GM23338 (cell line): ENCODE measurements around the gene CPSF3. TPM values are rescaled to one million over a fixed set of nuclear protein-coding genes. Genes with fewer than 3 reads are reported as not detected.

ENCODE experiments used
- ATAC-seq: fragments of 200-7000 bp; cut with Tn5 transposase; 3 replicates; pipeline ENCODE4 v1.9.1; 2020
- DNase-seq: peaks from one replicate; pipeline ENCODE4 v3.0.0-alpha.2; 2015; ENCODE audit warnings: low spot score
- H2AFZ ChIP-seq: fragments of 200-600 bp; sonication (generic); 2 replicates; pipeline ENCODE4 v1.8.0; 2016; ENCODE audit warnings: antibody characterized with exemption, mild to moderate bottlenecking, moderate library complexity
- H3F3A ChIP-seq: fragments of 200-600 bp; sonication (generic); replicated peaks from 2 replicates; pipeline ENCODE4 v1.8.0; 2017; ENCODE audit warnings: antibody characterized with exemption, mixed run types, low read depth
- H3K27ac ChIP-seq: fragments of 200-600 bp; sonication (generic); 2 replicates; pipeline ENCODE4 v1.6.1; 2016; ENCODE audit warnings: low read depth
- H3K27me3 ChIP-seq: fragments of 200-600 bp; sonication (generic); 2 replicates; pipeline ENCODE4 v1.8.0; 2016; ENCODE audit warnings: mild to moderate bottlenecking, mixed run types, moderate library complexity; ENCODE audit not compliant: insufficient read depth
- H3K36me3 ChIP-seq: fragments of 200-600 bp; sonication (generic); 2 replicates; pipeline ENCODE4 v1.8.0; 2016; ENCODE audit warnings: mild to moderate bottlenecking; ENCODE audit not compliant: insufficient read depth
- H3K4me1 ChIP-seq: fragments of 200-600 bp; sonication (generic); 2 replicates; pipeline ENCODE4 v1.8.0; 2016; ENCODE audit warnings: mild to moderate bottlenecking, moderate library complexity; ENCODE audit not compliant: insufficient read depth
- H3K4me2 ChIP-seq: fragments of 200-600 bp; sonication (generic); 2 replicates; pipeline ENCODE4 v1.7.1; 2017; ENCODE audit warnings: mixed run types
- H3K4me3 ChIP-seq: fragments of 200-600 bp; sonication (generic); 2 replicates; pipeline ENCODE4 v1.6.1; 2016; ENCODE audit warnings: mixed run types
- H3K79me2 ChIP-seq: fragments of 200-600 bp; sonication (generic); replicated peaks from 2 replicates; pipeline ENCODE4 v1.8.0; 2017; ENCODE audit warnings: mild to moderate bottlenecking; ENCODE audit not compliant: insufficient read depth
- H3K9me2 ChIP-seq: fragments of 200-600 bp; sonication (generic); 2 replicates; pipeline ENCODE4 v1.8.0; 2017; ENCODE audit not compliant: insufficient read depth
- H4K20me1 ChIP-seq: fragments of 200-600 bp; sonication (generic); replicated peaks from 2 replicates; pipeline ENCODE4 v1.8.0; 2017; ENCODE audit warnings: mild to moderate bottlenecking; ENCODE audit not compliant: insufficient read depth
- H3K27ac Mint-ChIP-seq: 2 replicates; pipeline ENCODE4 v1.8.0; 2020; ENCODE audit warnings: inconsistent platforms, mild to moderate bottlenecking, moderate library complexity, mixed read lengths
- H3K27me3 Mint-ChIP-seq: 3 replicates; pipeline ENCODE4 v1.8.0; 2022; ENCODE audit warnings: low read depth, mild to moderate bottlenecking, moderate library complexity, mixed read lengths, inconsistent platforms; ENCODE audit not compliant: insufficient read depth, poor library complexity
- H3K36me3 Mint-ChIP-seq: 3 replicates; pipeline ENCODE4 v1.8.0; 2021; ENCODE audit warnings: low read depth, mild to moderate bottlenecking, inconsistent platforms, moderate library complexity, mixed read lengths
- H3K4me1 Mint-ChIP-seq: 3 replicates; pipeline ENCODE4 v1.8.0; 2020; ENCODE audit warnings: mild to moderate bottlenecking, inconsistent platforms, mixed read lengths
- H3K4me3 Mint-ChIP-seq: 3 replicates; pipeline ENCODE4 v1.8.0; 2021; ENCODE audit warnings: moderate library complexity, mild to moderate bottlenecking, inconsistent platforms, mixed read lengths
- H3K9me3 Mint-ChIP-seq: 3 replicates; pipeline ENCODE4 v1.8.0; 2020; ENCODE audit warnings: moderate library complexity, mild to moderate bottlenecking, inconsistent platforms, mixed read lengths
- CREB1 ChIP-seq: fragments of 250-450 bp; sonication (Bioruptor Pico); IDR thresholded peaks from 2 replicates; pipeline ENCODE4 v1.5.0; 2020; ENCODE audit warnings: low read depth, mild to moderate bottlenecking, moderate library complexity
- EZH2 ChIP-seq: fragments of 200-600 bp; sonication (generic); IDR thresholded peaks from one replicate; pipeline ENCODE4 v1.8.0; 2017; ENCODE audit warnings: antibody characterized with exemption, mild to moderate bottlenecking, low read depth; ENCODE audit not compliant: unreplicated experiment
- EZH2phosphoT487 ChIP-seq: fragments of 200-600 bp; sonication (generic); IDR thresholded peaks from one replicate; pipeline ENCODE4 v1.8.1; 2018; ENCODE audit warnings: antibody characterized with exemption; ENCODE audit not compliant: unreplicated experiment
- JUNB ChIP-seq: IDR thresholded peaks from one replicate; pipeline ENCODE4 v1.6.1; 2016; ENCODE audit warnings: antibody characterized with exemption; ENCODE audit not compliant: unreplicated experiment
- NANOG ChIP-seq: IDR thresholded peaks from 2 replicates; pipeline ENCODE4 v1.6.1; 2016; ENCODE audit warnings: antibody characterized with exemption, borderline replicate concordance
- POLR2AphosphoS5 ChIP-seq: IDR thresholded peaks from 2 replicates; pipeline ENCODE4 v1.6.1; 2016; ENCODE audit warnings: antibody characterized with exemption, low read depth
- STAT1 ChIP-seq: IDR thresholded peaks from one replicate; pipeline ENCODE4 v1.6.1; 2016; ENCODE audit warnings: antibody characterized with exemption; ENCODE audit not compliant: unreplicated experiment
- ZNF114 ChIP-seq: fragments of 250-450 bp; sonication (Bioruptor Pico); IDR thresholded peaks from 2 replicates; pipeline ENCODE4 v1.5.0; 2020; ENCODE audit warnings: mild to moderate bottlenecking, moderate library complexity
- ZNF331 ChIP-seq: fragments of 250-450 bp; sonication (Bioruptor Pico); IDR thresholded peaks from 2 replicates; pipeline ENCODE4 v1.5.0; 2020; ENCODE audit warnings: low read depth, mild to moderate bottlenecking, moderate library complexity
- ZNF462 ChIP-seq: fragments of 250-450 bp; sonication (Bioruptor Pico); IDR thresholded peaks from 2 replicates; pipeline ENCODE4 v1.5.0; 2020; ENCODE audit warnings: mild to moderate bottlenecking, moderate library complexity
- polyA plus RNA-seq: library from polyadenylated mRNA; unstranded; fragments of >200 nt; fragmentation: Nextera tagmentation; extraction: Ambion mirVana; gene quantifications from 2 replicates; pipeline ENCODE4 v1.2.1, GENCODE V29; 2016
- total RNA-seq: library from RNA; depleted of rRNA; stranded (reverse); fragments of >200 nt; shearing (Covaris generic); gene quantifications from 2 replicates; pipeline ENCODE4 v1.2.3, GENCODE V29; 2014
- TF ChIP-seq, protein P1 (sequence below), 2 experiments: fragments of 200-600 bp in 1 of 2; sonication (generic) in 1 of 2; conservative IDR thresholded peaks; 2 replicates each; pipeline versions ENCODE4 v1.5.1 to v1.6.1; 2016 to 2017; ENCODE audit warnings: antibody characterized with exemption in 2 of 2, low read depth in 2 of 2, mild to moderate bottlenecking in 2 of 2, moderate library complexity in 1 of 2
- TF ChIP-seq, protein P2 (sequence below): IDR thresholded peaks from 2 replicates; pipeline ENCODE4 v1.6.1; 2016; ENCODE audit warnings: antibody characterized with exemption
- TF ChIP-seq, protein P3 (sequence below): IDR thresholded peaks from one replicate; pipeline ENCODE4 v1.6.1; 2018; ENCODE audit warnings: antibody characterized with exemption; ENCODE audit not compliant: unreplicated experiment

The CPSF3 gene
- total and polyA plus RNA-seq, 2 experiments from 2014 or later, result 77.1 to 105 TPM

GRCh38 chr2:9439536-9439935 is 16.1 kb downstream of the CPSF3 start:
- ATAC-seq (no peak), DNase-seq (no peak)
- H3K36me3 ChIP-seq, result peaks cover 60% of the 10 kb centered on the region
- Mint-ChIP-seq H3K27me3 (no peaks in the 10 kb centered on the region), H3K4me1 (no peaks in the 10 kb centered on the region), H3K27ac (no peak overlapping the region), H3K4me3 (no peak overlapping the region), H3K9me3 (no peaks in the 10 kb centered on the region), H3K36me3 (peaks cover 69% of the 10 kb centered on the region)
- no peak overlapping the region for H2AFZ ChIP-seq
- TF ChIP-seq ZNF331 (CRISPR knock-in tag) (no peak), EZH2phosphoT487 (no peak), JUNB (no peak), EZH2 (no peak), ZNF462 (CRISPR knock-in tag) (no peak), CREB1 (CRISPR knock-in tag) (no peak), STAT1 (no peak), NANOG (no peak), ZNF114 (CRISPR knock-in tag) (no peak), POLR2AphosphoS5 (no peak)
- TF ChIP-seq, protein P1, sequence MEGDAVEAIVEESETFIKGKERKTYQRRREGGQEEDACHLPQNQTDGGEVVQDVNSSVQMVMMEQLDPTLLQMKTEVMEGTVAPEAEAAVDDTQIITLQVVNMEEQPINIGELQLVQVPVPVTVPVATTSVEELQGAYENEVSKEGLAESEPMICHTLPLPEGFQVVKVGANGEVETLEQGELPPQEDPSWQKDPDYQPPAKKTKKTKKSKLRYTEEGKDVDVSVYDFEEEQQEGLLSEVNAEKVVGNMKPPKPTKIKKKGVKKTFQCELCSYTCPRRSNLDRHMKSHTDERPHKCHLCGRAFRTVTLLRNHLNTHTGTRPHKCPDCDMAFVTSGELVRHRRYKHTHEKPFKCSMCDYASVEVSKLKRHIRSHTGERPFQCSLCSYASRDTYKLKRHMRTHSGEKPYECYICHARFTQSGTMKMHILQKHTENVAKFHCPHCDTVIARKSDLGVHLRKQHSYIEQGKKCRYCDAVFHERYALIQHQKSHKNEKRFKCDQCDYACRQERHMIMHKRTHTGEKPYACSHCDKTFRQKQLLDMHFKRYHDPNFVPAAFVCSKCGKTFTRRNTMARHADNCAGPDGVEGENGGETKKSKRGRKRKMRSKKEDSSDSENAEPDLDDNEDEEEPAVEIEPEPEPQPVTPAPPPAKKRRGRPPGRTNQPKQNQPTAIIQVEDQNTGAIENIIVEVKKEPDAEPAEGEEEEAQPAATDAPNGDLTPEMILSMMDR (conservative IDR thresholded peaks at IDR 0.05; ENCODE audit: low read depth in 2 of 2), result no peak
- TF ChIP-seq, protein P2, sequence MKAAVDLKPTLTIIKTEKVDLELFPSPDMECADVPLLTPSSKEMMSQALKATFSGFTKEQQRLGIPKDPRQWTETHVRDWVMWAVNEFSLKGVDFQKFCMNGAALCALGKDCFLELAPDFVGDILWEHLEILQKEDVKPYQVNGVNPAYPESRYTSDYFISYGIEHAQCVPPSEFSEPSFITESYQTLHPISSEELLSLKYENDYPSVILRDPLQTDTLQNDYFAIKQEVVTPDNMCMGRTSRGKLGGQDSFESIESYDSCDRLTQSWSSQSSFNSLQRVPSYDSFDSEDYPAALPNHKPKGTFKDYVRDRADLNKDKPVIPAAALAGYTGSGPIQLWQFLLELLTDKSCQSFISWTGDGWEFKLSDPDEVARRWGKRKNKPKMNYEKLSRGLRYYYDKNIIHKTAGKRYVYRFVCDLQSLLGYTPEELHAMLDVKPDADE, result no peak
- TF ChIP-seq, protein P3, sequence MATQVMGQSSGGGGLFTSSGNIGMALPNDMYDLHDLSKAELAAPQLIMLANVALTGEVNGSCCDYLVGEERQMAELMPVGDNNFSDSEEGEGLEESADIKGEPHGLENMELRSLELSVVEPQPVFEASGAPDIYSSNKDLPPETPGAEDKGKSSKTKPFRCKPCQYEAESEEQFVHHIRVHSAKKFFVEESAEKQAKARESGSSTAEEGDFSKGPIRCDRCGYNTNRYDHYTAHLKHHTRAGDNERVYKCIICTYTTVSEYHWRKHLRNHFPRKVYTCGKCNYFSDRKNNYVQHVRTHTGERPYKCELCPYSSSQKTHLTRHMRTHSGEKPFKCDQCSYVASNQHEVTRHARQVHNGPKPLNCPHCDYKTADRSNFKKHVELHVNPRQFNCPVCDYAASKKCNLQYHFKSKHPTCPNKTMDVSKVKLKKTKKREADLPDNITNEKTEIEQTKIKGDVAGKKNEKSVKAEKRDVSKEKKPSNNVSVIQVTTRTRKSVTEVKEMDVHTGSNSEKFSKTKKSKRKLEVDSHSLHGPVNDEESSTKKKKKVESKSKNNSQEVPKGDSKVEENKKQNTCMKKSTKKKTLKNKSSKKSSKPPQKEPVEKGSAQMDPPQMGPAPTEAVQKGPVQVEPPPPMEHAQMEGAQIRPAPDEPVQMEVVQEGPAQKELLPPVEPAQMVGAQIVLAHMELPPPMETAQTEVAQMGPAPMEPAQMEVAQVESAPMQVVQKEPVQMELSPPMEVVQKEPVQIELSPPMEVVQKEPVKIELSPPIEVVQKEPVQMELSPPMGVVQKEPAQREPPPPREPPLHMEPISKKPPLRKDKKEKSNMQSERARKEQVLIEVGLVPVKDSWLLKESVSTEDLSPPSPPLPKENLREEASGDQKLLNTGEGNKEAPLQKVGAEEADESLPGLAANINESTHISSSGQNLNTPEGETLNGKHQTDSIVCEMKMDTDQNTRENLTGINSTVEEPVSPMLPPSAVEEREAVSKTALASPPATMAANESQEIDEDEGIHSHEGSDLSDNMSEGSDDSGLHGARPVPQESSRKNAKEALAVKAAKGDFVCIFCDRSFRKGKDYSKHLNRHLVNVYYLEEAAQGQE, result no peak
- no peaks in the 10 kb centered on the region for H4K20me1 ChIP-seq
- no peaks in the 10 kb centered on the region for H3K4me1 ChIP-seq
- no peak overlapping the region for H3K27ac ChIP-seq
- H3K79me2 ChIP-seq, result no peaks in the 10 kb centered on the region
- no peaks in the 10 kb centered on the region for H3K9me2 ChIP-seq
- no peak overlapping the region for H3K4me2 ChIP-seq
- H3K27me3 ChIP-seq, result no peaks in the 10 kb centered on the region
- no peaks in the 10 kb centered on the region for H3F3A ChIP-seq
- H3K4me3 ChIP-seq, result no peak overlapping the region
